ENCODE measurements around the gene CYP2A6.
"Not testable (repeated sequence)": the region's sequence is repeated elsewhere in the genome, so short reads cannot be mapped to it uniquely, and the experiment has no call there.

DNA sequence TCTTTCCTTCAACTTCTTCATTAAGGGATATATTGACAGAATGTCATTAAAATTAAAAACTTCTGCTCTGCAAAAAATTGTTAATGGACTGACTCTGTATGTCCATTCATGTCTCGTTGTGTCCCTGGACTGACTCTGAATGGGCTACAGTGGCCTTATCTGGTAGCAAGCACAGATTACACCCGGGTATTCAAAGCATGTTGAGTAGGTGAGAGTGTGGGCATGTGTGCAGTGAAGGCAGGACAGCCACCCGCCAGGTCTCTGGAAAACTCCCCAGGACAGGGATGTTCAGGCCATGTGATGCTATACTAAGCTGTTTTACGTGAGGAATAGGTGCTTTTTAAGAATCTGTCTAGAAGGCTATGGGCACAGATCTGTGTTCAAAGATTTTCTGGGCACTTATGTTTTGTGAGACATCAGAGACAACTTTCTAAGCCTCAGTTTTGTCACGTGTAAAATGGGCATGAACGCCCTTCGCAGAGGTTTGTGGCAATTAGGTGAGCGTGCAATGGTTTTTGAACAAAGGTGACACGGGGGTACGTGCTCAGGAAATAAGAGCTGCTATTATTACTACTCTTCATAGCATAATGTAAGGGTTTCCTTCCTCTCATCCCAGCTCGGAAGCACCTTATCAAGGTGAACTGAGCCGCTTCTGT lies 7.1 kb downstream of the CYP2A6 start:
- TF ChIP-seq, protein P1, sequence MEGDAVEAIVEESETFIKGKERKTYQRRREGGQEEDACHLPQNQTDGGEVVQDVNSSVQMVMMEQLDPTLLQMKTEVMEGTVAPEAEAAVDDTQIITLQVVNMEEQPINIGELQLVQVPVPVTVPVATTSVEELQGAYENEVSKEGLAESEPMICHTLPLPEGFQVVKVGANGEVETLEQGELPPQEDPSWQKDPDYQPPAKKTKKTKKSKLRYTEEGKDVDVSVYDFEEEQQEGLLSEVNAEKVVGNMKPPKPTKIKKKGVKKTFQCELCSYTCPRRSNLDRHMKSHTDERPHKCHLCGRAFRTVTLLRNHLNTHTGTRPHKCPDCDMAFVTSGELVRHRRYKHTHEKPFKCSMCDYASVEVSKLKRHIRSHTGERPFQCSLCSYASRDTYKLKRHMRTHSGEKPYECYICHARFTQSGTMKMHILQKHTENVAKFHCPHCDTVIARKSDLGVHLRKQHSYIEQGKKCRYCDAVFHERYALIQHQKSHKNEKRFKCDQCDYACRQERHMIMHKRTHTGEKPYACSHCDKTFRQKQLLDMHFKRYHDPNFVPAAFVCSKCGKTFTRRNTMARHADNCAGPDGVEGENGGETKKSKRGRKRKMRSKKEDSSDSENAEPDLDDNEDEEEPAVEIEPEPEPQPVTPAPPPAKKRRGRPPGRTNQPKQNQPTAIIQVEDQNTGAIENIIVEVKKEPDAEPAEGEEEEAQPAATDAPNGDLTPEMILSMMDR (IDR thresholded peaks at IDR 0.05; ENCODE audit: low read length), result not testable (repeated sequence)
- not testable (repeated sequence) for TF ChIP-seq EZH2 (IDR thresholded peaks at IDR 0.05; ENCODE audit: borderline replicate concordance, low read length)
